Measurements from ENCODE around the gene ATP10B.

- no peak for TF ChIP-seq CTCF (IDR thresholded peaks at IDR 0.05)
- TF ChIP-seq POLR2A (IDR thresholded peaks at IDR 0.05): no peak
Measured at GRCh38 chr5:160694896-160695295, 157.1 kb downstream of the ATP10B start.
